NCI-H1105 (cell line): ENCODE results near the gene ZMYND11.
"Not testable (repeated sequence)": the region's sequence is repeated elsewhere in the genome, so short reads cannot be mapped to it uniquely, and the experiment has no call there.

Experiments used
- DNase-seq: peaks from one replicate; lab custom pipeline; 2025; lab: John Stamatoyannopoulos, UW

Gene ZMYND11

DNA sequence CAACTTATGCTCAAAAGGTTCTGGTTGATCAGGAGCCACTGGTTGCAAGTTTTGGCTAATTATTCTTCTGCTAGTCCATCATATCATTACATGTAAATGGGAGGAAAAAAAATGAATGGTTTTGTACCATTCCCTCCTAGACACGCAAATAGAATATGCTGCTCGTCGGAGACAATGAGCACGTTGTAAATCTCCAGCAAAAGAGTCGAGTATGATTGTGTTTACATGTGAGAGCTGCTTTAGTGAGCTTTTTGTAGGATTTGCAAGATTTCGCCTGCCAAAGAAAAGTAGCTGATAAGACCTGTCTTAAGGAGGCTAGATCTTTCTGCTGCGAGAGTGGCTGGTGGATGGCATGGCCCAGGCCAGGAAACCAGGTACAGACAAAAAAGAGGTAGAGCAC, 109.0 kb downstream of the ZMYND11 start:
- no peak for DNase-seq

DNA sequence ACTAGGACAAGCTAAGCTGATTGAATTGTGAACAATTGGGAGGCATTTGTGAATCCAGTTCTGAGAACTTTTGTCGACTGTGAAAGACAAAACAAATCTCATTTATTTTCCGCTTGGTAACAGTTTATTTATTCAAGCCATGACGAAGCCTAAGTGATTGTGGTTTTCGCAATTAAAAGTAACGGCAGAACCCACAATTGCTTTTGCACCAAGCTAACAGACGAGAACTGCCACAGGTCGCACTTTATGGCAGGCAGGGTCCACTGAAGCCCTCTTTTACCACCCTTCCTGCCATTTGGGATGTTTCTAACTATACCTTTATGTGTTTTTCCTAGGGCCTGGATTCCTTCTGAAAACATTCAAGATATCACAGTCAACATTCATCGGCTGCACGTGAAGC, 111.2 kb downstream of the ZMYND11 start:
- no peak for DNase-seq

DNA sequence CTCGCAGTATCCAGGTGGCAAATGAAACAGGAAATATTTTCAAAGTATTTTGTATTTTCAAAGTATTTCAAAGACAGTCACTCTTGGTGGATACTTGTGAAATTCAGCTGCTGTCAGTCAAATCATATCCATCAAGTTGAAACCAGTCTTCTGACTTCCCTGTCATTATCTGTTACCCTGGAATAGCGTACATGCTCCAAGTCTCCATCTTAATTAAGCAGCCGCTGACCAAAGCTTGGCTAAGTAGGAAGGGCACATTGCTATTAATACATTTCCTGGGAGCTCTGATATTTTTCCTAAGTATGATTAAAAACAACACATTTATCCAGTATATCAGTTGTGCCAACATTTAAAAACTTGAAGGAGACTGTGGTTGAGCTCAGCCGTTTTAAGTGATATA, 112.2 kb downstream of the ZMYND11 start:
- no peak for DNase-seq

DNA sequence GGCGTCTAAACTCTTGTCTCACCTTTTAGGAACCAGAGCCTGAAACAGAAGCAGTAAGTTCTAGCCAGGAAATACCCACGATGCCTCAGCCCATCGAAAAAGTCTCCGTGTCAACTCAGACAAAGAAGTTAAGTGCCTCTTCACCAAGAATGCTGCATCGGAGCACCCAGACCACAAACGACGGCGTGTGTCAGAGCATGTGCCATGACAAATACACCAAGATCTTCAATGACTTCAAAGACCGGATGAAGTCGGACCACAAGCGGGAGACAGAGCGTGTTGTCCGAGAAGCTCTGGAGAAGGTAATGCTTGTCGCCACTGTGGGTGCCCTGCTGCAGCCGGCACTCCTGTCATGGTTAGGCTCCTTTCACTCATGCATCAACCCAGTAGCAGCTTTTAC, 113.1 kb downstream of the ZMYND11 start:
- DNase-seq: no peak

DNA sequence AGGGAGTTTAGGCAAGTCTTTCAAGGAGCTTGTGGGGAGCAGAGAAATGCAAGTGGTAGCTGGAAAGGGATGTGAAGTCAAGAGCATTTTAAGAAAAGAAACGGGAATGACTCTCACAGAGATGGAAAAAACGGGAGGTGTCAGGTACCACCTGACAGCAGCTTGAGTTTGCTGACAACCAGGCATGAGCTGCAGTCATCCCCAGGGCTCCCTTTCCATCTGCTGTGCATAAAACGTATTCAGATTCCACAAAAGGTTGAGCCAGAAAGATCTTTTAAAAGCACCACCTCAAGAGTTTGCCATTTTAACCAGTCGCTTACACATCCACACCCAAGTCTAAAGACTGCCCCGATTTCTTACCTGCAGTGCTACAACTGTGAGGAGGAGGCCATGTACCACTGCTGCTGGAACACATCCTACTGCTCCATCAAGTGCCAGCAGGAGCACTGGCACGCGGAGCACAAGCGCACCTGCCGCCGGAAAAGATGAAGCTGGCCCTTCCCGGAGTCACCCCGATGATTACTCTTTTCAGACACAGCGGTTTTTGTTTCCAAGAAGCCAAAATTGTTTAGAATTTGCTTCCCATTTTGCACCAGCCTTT, 116.8 kb downstream of the ZMYND11 start:
- DNase-seq: no peak

DNA sequence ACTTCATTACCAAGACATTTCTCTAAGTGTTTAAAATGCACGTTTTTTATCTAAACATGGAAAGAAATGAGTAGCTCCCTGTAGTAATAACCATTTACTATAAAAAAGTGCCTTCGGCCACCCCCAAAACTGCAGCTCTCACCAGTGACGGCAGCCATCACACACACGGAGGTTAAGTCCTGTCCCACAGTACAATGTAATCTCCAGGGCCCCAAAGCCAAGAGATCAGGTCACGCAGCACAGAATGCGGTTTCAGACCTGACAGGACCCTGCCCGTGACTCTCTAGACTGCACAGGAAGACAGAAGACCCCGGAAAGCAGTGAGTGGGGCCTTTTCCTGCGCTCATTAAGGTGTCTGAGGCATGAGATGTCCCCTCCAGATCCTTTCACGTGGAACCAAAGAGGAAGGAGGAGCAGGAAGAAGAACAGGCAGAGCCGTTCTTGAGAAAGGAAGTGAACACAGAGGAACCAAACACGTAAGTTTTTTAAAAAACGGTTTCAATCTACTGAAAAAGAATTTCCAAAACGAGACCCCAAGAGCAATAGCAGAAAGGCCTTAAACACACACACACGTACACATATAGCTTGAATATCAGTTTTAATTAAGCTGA, 125.7 kb downstream of the ZMYND11 start:
- DNase-seq: no peak

DNA sequence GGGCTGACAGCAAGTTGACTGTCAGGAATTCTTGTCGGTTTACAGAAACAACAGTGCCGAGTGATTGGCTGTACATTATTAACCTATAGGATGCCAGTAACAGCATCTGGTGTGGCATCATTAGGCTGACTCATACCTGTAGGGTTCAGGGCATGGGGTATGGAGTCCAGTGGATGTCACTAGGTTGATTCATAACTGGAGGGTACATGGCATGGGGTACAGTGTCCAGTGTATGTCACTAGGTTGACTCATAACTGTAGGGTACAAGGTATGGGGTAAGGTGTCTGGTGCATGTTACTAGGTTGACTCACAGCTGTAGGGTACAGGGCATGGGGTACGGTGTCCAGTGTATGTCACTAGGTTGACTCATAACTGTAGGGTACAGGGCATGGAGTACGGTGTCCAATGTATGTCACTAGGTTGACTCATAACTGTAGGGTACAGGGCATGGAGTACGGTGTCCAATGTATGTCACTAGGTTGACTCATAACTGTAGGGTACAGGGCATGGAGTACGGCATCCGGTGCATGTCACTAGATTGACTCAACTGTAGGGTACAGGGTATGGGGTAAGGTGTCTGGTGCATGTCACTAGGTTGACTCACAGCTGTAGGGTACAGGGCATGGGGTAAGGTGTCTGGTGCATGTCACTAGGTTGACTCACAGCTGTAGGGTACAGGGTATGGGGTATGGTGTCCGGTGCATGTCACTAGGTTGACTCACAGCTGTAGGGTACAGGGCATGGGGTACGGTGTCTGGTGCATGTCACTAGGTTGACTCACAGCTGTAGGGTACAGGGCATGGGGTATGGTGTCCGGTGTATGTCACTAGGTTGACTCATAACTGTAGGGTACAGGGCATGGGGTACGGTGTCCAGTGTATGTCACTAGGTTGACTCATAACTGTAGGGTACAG, 129.2 kb downstream of the ZMYND11 start:
- DNase-seq: not testable (repeated sequence)

DNA sequence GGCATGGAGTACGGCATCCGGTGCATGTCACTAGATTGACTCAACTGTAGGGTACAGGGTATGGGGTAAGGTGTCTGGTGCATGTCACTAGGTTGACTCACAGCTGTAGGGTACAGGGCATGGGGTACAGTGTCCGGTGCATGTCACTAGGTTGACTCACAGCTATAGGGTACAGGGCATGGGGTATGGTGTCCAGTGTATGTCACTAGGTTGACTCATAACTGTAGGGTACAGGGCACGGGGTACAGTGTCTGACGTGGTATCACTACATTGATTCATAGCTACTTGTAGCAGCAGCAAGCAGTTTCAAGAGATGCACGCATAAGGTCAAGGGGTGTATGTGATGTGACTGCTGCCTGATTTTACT, 129.8 kb downstream of the ZMYND11 start:
- not testable (repeated sequence) for DNase-seq

DNA sequence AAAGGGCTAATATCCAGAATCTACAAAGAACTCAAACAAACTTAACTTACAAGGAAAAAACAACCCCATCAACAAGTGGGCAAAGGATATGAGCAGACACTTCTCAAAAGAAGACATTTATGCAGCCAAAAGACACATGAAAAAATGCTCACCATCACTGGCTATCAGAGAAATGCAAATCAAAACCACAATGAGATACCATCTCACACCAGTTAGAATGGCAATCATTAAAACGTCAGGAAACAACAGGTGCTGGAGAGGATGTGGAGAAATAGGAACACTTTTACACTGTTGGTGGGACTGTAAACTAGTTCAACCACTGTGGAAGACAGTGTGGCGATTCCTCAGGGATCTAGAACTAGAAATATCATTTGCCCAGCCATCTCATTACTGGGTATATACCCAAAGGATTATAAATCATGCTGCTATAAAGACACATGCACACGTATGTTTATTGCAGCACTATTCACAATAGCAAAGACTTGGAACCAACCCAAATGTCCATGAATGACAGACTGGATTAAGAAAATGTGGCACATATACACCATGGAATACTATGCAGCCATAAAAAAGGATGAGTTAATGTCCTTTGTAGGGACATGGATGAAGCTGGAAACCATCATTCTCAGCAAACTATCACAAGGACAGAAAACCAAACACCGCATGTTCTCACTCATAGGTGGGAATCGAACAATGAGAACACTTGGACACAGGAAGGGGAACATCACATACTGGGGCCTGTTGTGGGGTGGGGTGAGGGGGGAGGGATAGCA, 130.7 kb downstream of the ZMYND11 start:
- not testable (repeated sequence) for DNase-seq

DNA sequence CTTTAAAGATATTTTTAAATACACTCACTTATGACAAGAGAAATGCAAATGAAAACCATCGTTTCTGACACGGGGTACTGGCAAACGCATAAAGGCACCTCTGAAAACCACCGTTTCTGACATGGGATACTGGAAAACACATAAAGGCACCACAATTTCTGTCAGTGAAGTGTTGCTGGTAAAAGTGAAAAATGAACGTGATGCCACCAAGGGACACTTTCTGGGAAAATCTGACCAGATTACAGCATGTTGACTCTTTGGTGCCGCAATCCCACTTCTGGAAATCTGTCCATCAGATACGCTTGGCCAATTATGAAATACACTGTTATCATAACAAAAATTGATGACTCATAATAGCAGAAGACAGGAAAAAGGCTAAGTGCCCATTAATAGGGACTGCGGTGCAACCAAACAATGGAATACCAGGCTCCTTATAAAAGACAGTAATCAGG, 131.7 kb downstream of the ZMYND11 start:
- no peak for DNase-seq

DNA sequence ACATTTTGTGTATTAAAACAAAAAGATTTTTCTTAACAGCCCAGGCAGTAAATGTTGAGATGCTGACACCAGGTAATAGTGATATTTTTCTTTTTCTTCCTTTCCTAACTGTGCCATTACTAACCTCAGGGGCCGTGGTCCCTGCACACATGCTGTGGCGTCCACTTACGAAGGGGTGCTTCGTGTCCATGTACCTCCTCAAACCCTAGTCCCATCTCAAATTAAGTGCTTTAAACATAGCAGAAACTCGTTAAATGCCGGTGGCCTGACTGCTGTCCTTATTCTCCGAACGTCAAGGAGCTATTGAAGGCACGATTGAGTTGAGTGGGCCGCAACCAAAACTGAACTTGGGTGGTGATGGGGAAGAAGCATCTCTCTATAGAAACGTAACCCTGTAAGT, 132.4 kb downstream of the ZMYND11 start:
- DNase-seq: no peak

DNA sequence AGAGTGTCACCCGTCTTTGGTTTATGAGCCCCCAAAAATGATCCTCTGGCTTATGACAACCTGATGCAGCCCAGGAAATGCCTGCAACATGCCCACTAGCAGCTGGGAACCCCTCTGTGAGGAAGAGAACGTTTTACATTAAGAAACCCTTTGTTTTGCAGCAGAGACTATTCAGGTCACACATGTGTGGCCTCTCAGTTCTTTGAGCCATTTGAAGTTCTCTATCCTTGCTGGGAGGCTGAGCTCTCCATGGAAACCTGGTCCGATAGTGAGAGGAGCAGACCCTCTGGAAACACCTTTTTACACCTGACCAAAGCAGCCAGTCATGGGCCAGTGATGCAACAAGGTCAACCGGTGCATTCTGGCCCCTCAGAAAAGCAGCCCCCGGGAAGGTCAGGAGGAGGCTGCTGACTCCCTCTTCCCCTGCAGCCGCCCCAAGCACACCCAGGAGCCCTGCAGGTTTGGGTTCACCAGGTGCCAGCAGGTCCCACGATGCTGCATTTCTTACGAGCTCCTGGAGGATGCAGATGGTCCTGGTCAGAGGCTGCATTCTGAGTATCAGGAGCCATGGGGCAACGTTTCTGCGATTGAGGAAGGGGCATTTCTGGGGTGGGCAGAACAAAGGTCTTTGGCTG, 134.3 kb downstream of the ZMYND11 start:
- DNase-seq: no peak

DNA sequence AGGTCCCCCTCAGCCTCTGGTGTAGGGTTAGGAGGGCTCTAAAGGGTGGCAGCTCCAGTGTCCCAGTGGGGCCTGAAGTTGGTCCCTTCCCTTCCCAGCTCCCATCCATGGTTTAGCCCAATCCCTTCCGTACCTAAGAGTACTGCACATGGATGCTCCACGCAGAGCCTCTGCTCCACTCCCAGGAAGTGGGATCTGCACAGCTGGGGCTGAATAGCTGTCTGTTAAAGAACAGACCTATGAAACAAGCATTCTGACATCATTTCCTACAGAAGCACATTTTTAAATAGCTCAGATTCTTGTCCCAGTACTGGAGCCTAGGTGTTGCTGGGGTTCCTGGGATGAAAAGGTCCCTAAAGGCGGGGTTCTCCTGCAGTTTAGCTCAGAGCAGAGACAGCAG, 135.9 kb downstream of the ZMYND11 start:
- no peak for DNase-seq

DNA sequence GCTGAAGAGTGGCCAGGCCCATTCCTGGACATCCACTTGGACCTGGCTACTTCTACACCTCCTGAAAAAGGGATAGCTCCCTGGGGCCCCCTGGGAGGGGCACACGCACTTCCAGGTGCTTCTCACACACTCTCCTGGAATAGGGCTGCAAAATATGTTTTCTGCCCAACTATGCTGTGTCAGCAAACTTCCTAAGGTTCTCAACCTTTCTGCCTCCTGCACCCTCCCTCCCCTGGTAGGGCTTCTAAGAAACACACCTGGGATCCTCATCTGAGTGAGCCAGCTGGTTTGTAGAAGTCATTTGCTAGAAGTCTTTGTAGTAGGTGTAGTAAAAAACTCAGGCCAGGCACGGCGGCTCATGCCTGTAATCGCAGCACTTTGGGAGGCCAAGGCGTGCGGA, 136.5 kb downstream of the ZMYND11 start:
- DNase-seq: no peak

DNA sequence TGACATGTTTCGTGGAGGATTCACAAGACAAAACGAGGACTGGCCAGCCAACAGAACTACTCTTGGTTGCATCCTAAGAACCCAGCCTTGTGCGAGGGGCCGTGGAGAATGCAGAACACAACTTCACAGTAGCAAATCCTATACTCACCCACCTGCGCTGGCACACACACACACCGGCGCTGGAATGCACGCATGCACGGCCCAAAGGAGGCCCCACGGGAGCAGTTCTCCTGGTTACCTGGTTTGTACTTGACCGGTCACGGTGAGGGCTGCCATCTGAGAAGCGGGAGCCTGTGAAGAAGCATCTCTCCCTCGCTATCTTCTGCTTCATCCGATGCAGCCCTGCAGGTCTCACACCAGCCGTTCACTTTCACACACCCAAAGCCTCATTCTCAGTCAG, 137.8 kb downstream of the ZMYND11 start:
- DNase-seq: no peak

DNA sequence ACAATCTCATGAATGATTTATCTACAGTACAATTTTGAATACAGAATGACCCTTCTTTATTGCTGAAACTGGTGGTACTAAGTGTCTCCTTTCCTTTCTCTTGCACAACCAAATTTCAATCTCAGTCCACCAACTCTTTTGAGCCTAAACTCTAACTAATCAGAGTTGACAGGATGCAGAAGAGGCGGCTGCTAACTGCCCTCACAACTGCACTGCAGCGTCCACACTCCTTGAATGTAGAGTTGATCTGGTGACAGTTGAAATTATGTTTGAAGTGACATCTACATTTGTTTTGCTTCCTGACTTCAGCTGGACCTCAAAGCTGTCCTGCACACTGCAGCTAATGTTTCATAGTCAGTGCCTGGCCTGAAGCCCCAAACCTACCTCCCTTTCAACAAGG, 139.6 kb downstream of the ZMYND11 start:
- no peak for DNase-seq

DNA sequence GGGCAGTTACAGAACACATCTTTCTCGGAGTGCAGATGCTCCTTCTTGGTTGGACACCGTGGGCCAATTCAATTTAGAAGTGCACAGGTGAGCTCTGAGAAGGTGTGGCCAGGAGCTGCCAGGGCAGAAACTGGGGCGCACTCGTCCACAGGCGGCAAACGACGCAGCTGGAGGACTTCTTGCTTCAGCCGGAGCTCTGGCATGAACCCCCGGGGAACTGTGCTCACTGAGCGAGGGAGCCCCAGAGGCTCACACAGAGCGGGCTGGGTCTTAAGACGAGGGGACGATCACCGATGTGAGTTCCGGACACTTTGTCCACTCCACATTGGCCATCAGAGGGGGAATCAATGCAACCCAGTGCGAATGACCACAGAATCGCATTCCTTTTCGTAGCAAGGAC, 140.4 kb downstream of the ZMYND11 start:
- no peak for DNase-seq

DNA sequence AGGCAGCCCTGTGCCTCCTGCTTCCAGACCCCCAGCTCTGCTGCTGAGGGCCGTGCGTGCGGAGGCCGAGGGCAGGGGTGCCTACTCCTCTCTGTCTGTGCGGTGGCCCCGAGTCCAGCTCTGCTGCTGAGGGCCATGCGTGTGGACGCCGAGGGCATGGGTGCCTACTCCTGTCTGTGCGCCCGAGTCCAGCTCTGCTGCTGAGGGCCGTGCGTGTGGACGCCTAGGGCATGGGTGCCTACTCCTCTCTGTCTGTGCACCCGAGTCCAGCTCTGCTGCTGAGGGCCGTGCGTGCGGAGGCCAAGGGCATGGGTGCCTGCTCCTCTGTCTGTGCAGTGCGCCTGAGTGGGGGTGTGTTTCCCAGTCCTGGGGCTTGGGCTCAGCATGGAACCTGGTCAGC, 142.7 kb downstream of the ZMYND11 start:
- DNase-seq: no peak

DNA sequence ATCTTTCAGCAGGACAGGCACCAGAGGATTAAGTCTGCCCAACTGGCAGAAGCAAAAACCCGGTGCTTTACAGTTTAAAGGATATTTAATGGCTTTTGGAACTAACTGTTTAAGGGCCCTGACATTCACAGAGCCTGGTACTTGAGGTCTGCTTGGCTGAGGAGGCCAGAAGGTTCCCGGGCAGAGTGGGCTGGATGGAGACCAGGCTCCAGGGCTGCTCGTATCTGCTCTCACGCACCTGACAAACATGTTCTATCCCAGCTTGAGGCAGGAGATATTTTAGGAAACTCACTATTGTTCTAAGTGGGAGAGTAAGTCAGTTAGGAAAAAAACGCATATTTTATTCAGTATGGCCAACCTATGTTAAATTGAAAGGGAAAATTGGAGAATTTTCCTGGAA, 143.5 kb downstream of the ZMYND11 start:
- DNase-seq: no peak

DNA sequence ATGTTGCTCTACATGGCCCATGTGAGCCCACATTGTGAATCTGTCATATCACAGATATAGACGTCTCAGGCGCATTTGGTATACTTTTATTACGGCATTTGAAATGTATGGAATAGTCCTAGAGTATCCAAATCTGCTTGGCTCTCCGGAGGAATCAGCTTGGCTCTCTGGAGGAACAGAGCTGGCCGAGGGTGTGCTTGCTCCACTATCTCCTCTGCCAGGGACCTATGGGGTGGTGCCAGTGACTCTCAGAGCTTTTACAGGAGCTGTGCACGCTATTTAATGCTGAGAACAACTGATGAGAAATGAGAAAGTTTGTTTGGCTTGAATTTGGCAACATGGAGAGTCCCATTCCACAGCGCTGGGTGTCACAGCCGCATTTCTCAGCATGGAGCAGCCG, 144.0 kb downstream of the ZMYND11 start:
- no peak for DNase-seq

DNA sequence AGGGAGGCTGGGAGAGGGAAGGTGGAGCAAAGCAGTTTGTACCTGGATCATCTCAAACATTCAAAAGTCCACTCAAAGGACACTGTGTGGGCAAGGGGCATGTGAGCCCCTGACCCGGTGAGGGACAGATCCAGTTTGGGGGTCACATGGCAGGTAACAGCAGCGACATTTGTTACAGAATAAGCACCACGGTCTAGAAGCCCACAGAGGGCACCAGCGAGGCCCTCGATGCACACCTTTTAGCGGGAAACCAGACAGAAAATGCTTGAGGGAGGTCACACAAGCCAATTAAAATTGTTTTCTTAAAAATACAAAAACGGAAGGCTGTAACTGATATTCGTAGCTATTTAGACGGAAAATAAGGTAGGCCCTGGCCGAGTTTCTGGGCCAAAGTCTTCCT, 144.4 kb downstream of the ZMYND11 start:
- DNase-seq: no peak
